ENCODE results near the gene EXT2.

GRCh38 chr11:44057340-44057739, 38.1 kb upstream of the EXT2 start:
- TF ChIP-seq, protein P1, sequence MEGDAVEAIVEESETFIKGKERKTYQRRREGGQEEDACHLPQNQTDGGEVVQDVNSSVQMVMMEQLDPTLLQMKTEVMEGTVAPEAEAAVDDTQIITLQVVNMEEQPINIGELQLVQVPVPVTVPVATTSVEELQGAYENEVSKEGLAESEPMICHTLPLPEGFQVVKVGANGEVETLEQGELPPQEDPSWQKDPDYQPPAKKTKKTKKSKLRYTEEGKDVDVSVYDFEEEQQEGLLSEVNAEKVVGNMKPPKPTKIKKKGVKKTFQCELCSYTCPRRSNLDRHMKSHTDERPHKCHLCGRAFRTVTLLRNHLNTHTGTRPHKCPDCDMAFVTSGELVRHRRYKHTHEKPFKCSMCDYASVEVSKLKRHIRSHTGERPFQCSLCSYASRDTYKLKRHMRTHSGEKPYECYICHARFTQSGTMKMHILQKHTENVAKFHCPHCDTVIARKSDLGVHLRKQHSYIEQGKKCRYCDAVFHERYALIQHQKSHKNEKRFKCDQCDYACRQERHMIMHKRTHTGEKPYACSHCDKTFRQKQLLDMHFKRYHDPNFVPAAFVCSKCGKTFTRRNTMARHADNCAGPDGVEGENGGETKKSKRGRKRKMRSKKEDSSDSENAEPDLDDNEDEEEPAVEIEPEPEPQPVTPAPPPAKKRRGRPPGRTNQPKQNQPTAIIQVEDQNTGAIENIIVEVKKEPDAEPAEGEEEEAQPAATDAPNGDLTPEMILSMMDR (IDR thresholded peaks at IDR 0.05 in 2 of 3, conservative IDR thresholded peaks at IDR 0.05 in 1 of 3; ENCODE audit: borderline replicate concordance in 1 of 3, insufficient read depth in 1 of 3, low read depth in 2 of 3, low read length in 2 of 3) = no peak
- TF ChIP-seq EGR1 (IDR thresholded peaks at IDR 0.05; ENCODE audit: low read depth) (no peak), POLR2A (IDR thresholded peaks at IDR 0.05; ENCODE audit: borderline replicate concordance, extremely low read depth, insufficient read depth, insufficient read length) (no peak), EZH2 (IDR thresholded peaks at IDR 0.05) (no peak), ELF1 (IDR thresholded peaks at IDR 0.05; ENCODE audit: borderline replicate concordance, low read depth) (no peak), YY1 (IDR thresholded peaks at IDR 0.05; ENCODE audit: extremely low read depth, insufficient replicate concordance, low read depth, low read length) (no peak), TCF7L2 (IDR thresholded peaks at IDR 0.05; ENCODE audit: borderline replicate concordance, extremely low read depth, insufficient read depth, insufficient read length) (no peak), CEBPB (IDR thresholded peaks at IDR 0.05; ENCODE audit: low read depth) (no peak)
- TF ChIP-seq, protein P2, sequence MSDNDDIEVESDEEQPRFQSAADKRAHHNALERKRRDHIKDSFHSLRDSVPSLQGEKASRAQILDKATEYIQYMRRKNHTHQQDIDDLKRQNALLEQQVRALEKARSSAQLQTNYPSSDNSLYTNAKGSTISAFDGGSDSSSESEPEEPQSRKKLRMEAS (IDR thresholded peaks at IDR 0.05) = no peak
